H1 (cell line): ENCODE measurements around the gene ARHGDIB. TPM values are rescaled to one million over a fixed set of nuclear protein-coding genes. Genes with fewer than 3 reads are reported as not detected.

Experiments used
- CTCF ChIA-PET: fragments of 300-600 bp; sonication (Branson Sonifier 250); formaldehyde crosslinking; loops from one replicate; lab custom pipeline; 2021; ENCODE audit not compliant: partially characterized antibody; lab: Charles Lee
- POLR2A ChIA-PET: fragments of 300-600 bp; sonication (Branson Sonifier 250); formaldehyde crosslinking; loops from one replicate; lab custom pipeline; 2021; ENCODE audit warnings: inconsistent platforms; ENCODE audit not compliant: partially characterized antibody; lab: Charles Lee
- DNase-seq, 2 experiments: peaks; one replicate each; pipeline versions ENCODE4 v3.0.0 to v3.0.0-alpha.2; 2010 to 2022; ENCODE audit warnings: low spot score in 2 of 2, low read depth in 1 of 2, mixed read lengths in 1 of 2
- FAIRE-seq: peaks from 2 replicates; lab custom pipeline; 2011; peaks lifted over from hg19 to GRCh38; lab: Jason Lieb, UNC
- H2AFZ ChIP-seq: 2 replicates; pipeline ENCODE4 v1.8.1; 2012; ENCODE audit warnings: low read length, inconsistent platforms
- H2AK5ac ChIP-seq: 2 replicates; pipeline ENCODE4 v1.6.1; 2013; ENCODE audit warnings: low read depth, low read length
- H2BK120ac ChIP-seq: replicated peaks from 2 replicates; pipeline ENCODE3; 2013; ENCODE audit warnings: low read depth, low read length, inconsistent platforms
- H2BK12ac ChIP-seq: 2 replicates; pipeline ENCODE4 v1.6.1; 2013; ENCODE audit warnings: low read depth, low read length
- H2BK15ac ChIP-seq: 2 replicates; pipeline ENCODE4 v1.6.1; 2013; ENCODE audit warnings: low read length
- H2BK20ac ChIP-seq: 2 replicates; pipeline ENCODE4 v1.6.1; 2013; ENCODE audit warnings: low read length
- H2BK5ac ChIP-seq: 2 replicates; pipeline ENCODE4 v1.6.1; 2013; ENCODE audit warnings: low read depth, low read length
- H3K14ac ChIP-seq: 2 replicates; pipeline ENCODE4 v1.6.1; 2013; ENCODE audit warnings: inconsistent platforms; ENCODE audit not compliant: insufficient read length
- H3K18ac ChIP-seq: 2 replicates; pipeline ENCODE4 v1.6.1; 2013; ENCODE audit warnings: low read length; ENCODE audit errors: extremely low read depth
- H3K23ac ChIP-seq: 2 replicates; pipeline ENCODE4 v1.6.1; 2013; ENCODE audit warnings: inconsistent platforms; ENCODE audit not compliant: insufficient read length
- H3K23me2 ChIP-seq: 2 replicates; pipeline ENCODE4 v1.6.1; 2013; ENCODE audit warnings: low read depth, low read length
- H3K27ac ChIP-seq: 2 replicates; pipeline ENCODE4 v1.6.1; 2011; ENCODE audit warnings: low read depth, low read length, inconsistent platforms
- H3K27me3 ChIP-seq, 4 experiments: replicated peaks in 1 of 4; 1 replicate in 1 of 4; 2 replicates in 3 of 4; pipeline versions ENCODE4 v1.6.1 to v1.8.1; 2011 to 2013; ENCODE audit warnings: low read length in 3 of 4, mild to moderate bottlenecking in 3 of 4, inconsistent platforms in 2 of 4, mixed read lengths in 2 of 4, moderate library complexity in 1 of 4; ENCODE audit not compliant: control insufficient read depth in 3 of 4, insufficient read depth in 3 of 4; ENCODE audit errors: extremely low read depth in 1 of 4
- H3K36me3 ChIP-seq, 4 experiments: 2 replicates each; pipeline versions ENCODE4 v1.6.1 to v1.8.1; 2011 to 2013; ENCODE audit warnings: mild to moderate bottlenecking in 4 of 4, low read length in 3 of 4, moderate library complexity in 2 of 4, control low read depth in 1 of 4, inconsistent platforms in 1 of 4; ENCODE audit not compliant: insufficient read depth in 4 of 4, control insufficient read depth in 2 of 4
- H3K4ac ChIP-seq: replicated peaks from 2 replicates; pipeline ENCODE3; 2013; ENCODE audit warnings: low read length, low read depth, mixed read lengths, inconsistent platforms; ENCODE audit not compliant: insufficient read length
- H3K4me1 ChIP-seq, 4 experiments: replicated peaks in 1 of 4; 1 replicate in 1 of 4; 2 replicates in 3 of 4; pipeline versions ENCODE4 v1.6.1 to v1.8.1; 2011 to 2013; ENCODE audit warnings: low read length in 3 of 4, inconsistent platforms in 2 of 4, mixed read lengths in 1 of 4; ENCODE audit not compliant: insufficient read depth in 4 of 4, control insufficient read depth in 3 of 4
- H3K4me2 ChIP-seq, 2 experiments: 2 replicates each; pipeline versions ENCODE4 v1.6.1 to v1.8.1; 2011 to 2013; ENCODE audit warnings: low read depth in 2 of 2, low read length in 2 of 2, control low read depth in 1 of 2, inconsistent platforms in 1 of 2, mild to moderate bottlenecking in 1 of 2; ENCODE audit not compliant: insufficient read depth in 1 of 2
- H3K4me3 ChIP-seq, 4 experiments: fragments of 200-600, 300-600 bp in 1 of 4; sonication (generic), shearing (Covaris generic), sonication (Bioruptor Twin) in 1 of 4; 2 replicates each; pipeline versions ENCODE4 v1.5.1 to v1.8.1; 2011 to 2016; ENCODE audit warnings: low read length in 4 of 4, low read depth in 3 of 4, control low read depth in 2 of 4, inconsistent platforms in 2 of 4, mild to moderate bottlenecking in 2 of 4, mixed read lengths in 1 of 4, moderate library complexity in 1 of 4; ENCODE audit not compliant: insufficient read depth in 2 of 4; ENCODE audit errors: extremely low read depth in 1 of 4
- H3K56ac ChIP-seq: replicated peaks from 2 replicates; pipeline ENCODE3; 2013; ENCODE audit warnings: low read depth, mild to moderate bottlenecking, mixed read lengths, low read length, inconsistent platforms; ENCODE audit not compliant: insufficient read length
- H3K79me1 ChIP-seq: 2 replicates; pipeline ENCODE4 v1.6.1; 2013; ENCODE audit warnings: low read depth, low read length, control low read depth
- H3K79me2 ChIP-seq, 2 experiments: 2 replicates each; pipeline versions ENCODE4 v1.6.1 to v1.8.1; 2012 to 2013; ENCODE audit warnings: low read length in 2 of 2, mild to moderate bottlenecking in 2 of 2, inconsistent platforms in 1 of 2; ENCODE audit not compliant: insufficient read depth in 2 of 2, control insufficient read depth in 1 of 2
- H3K9ac ChIP-seq, 4 experiments: replicated peaks in 1 of 4; 1 replicate in 1 of 4; 2 replicates in 3 of 4; pipeline versions ENCODE4 v1.6.1 to v1.8.1; 2011 to 2013; ENCODE audit warnings: low read depth in 3 of 4, low read length in 3 of 4, control low read depth in 2 of 4, mild to moderate bottlenecking in 2 of 4, moderate library complexity in 2 of 4, inconsistent platforms in 1 of 4; ENCODE audit errors: extremely low read depth in 1 of 4
- H3K9me3 ChIP-seq, 2 experiments: 2 replicates each; pipeline versions ENCODE4 v1.6.1 to v1.8.1; 2012 to 2013; ENCODE audit warnings: mild to moderate bottlenecking in 2 of 2, moderate library complexity in 2 of 2, control low read depth in 1 of 2, inconsistent platforms in 1 of 2, low read depth in 1 of 2, low read length in 1 of 2, mixed read lengths in 1 of 2; ENCODE audit not compliant: insufficient read depth in 2 of 2
- H4K20me1 ChIP-seq, 2 experiments: replicated peaks in 1 of 2; 2 replicates each; pipeline versions ENCODE3 to v1.8.1; 2011 to 2013; ENCODE audit warnings: inconsistent platforms in 2 of 2, low read length in 2 of 2, mild to moderate bottlenecking in 1 of 2; ENCODE audit not compliant: insufficient read depth in 2 of 2, control insufficient read depth in 1 of 2
- H4K5ac ChIP-seq: 2 replicates; pipeline ENCODE4 v1.6.1; 2013; ENCODE audit warnings: low read length, low read depth, mixed read lengths, inconsistent platforms; ENCODE audit not compliant: insufficient read length
- H4K8ac ChIP-seq: 2 replicates; pipeline ENCODE4 v1.8.0; 2013; ENCODE audit warnings: mild to moderate bottlenecking, moderate library complexity, low read length, inconsistent platforms; ENCODE audit not compliant: insufficient read depth; ENCODE audit errors: extremely low read depth
- H4K91ac ChIP-seq: replicated peaks from 2 replicates; pipeline ENCODE3; 2013; ENCODE audit warnings: low read length, mixed read lengths, inconsistent platforms; ENCODE audit not compliant: insufficient read length
- BCL11A ChIP-seq, 2 experiments: IDR thresholded peaks; one replicate each; pipeline ENCODE4 v1.6.1; 2011; ENCODE audit warnings: low read depth in 2 of 2, low read length in 2 of 2, mild to moderate bottlenecking in 2 of 2
- CBX8 ChIP-seq: fragments of 300-800, 300-1000 bp; sonication (generic); IDR thresholded peaks from 2 replicates; pipeline ENCODE4 v1.7.1; 2016; ENCODE audit warnings: low read depth, low read length, borderline replicate concordance
- CHD1 ChIP-seq: IDR thresholded peaks from 2 replicates; pipeline ENCODE4 v1.6.1; 2012; ENCODE audit warnings: low read depth, low read length, improper control_type of control experiment
- FOSL1 ChIP-seq: IDR thresholded peaks from 2 replicates; pipeline ENCODE4 v1.6.1; 2011; ENCODE audit warnings: mild to moderate bottlenecking, low read depth, low read length, moderate library complexity; ENCODE audit not compliant: insufficient read depth
- HDAC2 ChIP-seq, 2 experiments: fragments of 300-600 bp in 1 of 2; sonication (generic) in 1 of 2; IDR thresholded peaks; 2 replicates each; pipeline ENCODE4 v1.6.1; 2011 to 2012; ENCODE audit warnings: low read depth in 2 of 2, low read length in 2 of 2, mild to moderate bottlenecking in 2 of 2, moderate library complexity in 2 of 2, borderline replicate concordance in 1 of 2, inconsistent platforms in 1 of 2
- NRF1 ChIP-seq: IDR thresholded peaks from 2 replicates; pipeline ENCODE4 v1.6.1; 2011; ENCODE audit warnings: mild to moderate bottlenecking, low read depth, low read length, improper control_type of control experiment
- RBBP5 ChIP-seq: IDR thresholded peaks from 2 replicates; pipeline ENCODE4 v1.7.1; 2012; ENCODE audit warnings: low read depth, mild to moderate bottlenecking, inconsistent platforms, low read length, moderate library complexity, borderline replicate concordance
- SIN3A ChIP-seq, 2 experiments: IDR thresholded peaks in 1 of 2; conservative IDR thresholded peaks in 1 of 2; 2 replicates each; pipeline ENCODE4 v1.6.1; 2011 to 2012; ENCODE audit warnings: low read length in 2 of 2, improper control_type of control experiment in 1 of 2, low read depth in 1 of 2, mild to moderate bottlenecking in 1 of 2
- USF2 ChIP-seq: IDR thresholded peaks from 2 replicates; pipeline ENCODE4 v1.6.1; 2011; ENCODE audit warnings: low read length, improper control_type of control experiment
- WGBS, 2 experiments: shearing (Covaris generic) in 1 of 2; methylation state at CpG; one replicate each; pipeline versions ENCODE4 v1.1.6 to v1.1.7; 2013 to 2015; ENCODE audit warnings: low lambda C conversion rate in 2 of 2, mixed read lengths in 2 of 2, inconsistent platforms in 1 of 2, low coverage in 1 of 2, missing lambda C conversion rate in 1 of 2; ENCODE audit not compliant: insufficient replicate concordance in 2 of 2, insufficient coverage in 1 of 2, insufficient read length in 1 of 2; ENCODE audit errors: extremely low coverage in 1 of 2, missing lambda C conversion rate in 1 of 2; 5-methylcytosine and 5-hydroxymethylcytosine counted together
- polyA plus RNA-seq, 7 experiments: library from polyadenylated mRNA; depleted of rRNA in 3 of 7; stranded (reverse) in 5 of 7; unstranded in 2 of 7; fragments of >200 nt in 5 of 7; fragments of 200-250 nt in 2 of 7; gene quantifications; 1 replicate in 5 of 7; 2 replicates in 1 of 7; 4 replicates in 1 of 7; pipeline versions ENCODE4 v1.2.1 to v1.2.3, GENCODE V29; 2011 to 2013; ENCODE audit warnings: missing spikeins in 2 of 7, mixed read lengths in 2 of 7
- total RNA-seq: library from RNA; stranded (reverse); fragmentation: NEBNext Ultra II Directional; extraction: Animal tissue kit (Norgen Biotek cat#: 25700); gene quantifications from 2 replicates; pipeline ENCODE4 v1.2.1, GENCODE V29; 2021

Gene ARHGDIB
- total and polyA plus RNA-seq, 2 of the 8 experiments (the other 6 are each of a cell fraction or from before 2014, with no cell fraction given) = 0.82 to 1.3 TPM

GRCh38 chr12:14997998-14998397 is 36.6 kb upstream of the ARHGDIB start:
- TF ChIP-seq USF2 (no peak), HDAC2 (IDR thresholded peaks at IDR 0.05; ENCODE audit: borderline replicate concordance in 1 of 2, low read depth in 2 of 2, low read length in 2 of 2) (no peak), BCL11A (IDR thresholded peaks at IDR 0.05; ENCODE audit: low read depth in 2 of 2, low read length in 2 of 2) (no peak), FOSL1 (no peak), CBX8 (no peak), SIN3A (conservative IDR thresholded peaks at IDR 0.05 in 1 of 2, IDR thresholded peaks at IDR 0.05 in 1 of 2; ENCODE audit: low read depth in 1 of 2, low read length in 2 of 2) (no peak), NRF1 (no peak), CHD1 (no peak), RBBP5 (no peak)
- H2AK5ac ChIP-seq = no peak overlapping the region
- no peaks in the 10 kb centered on the region for H3K9me3 ChIP-seq
- no peaks in the 10 kb centered on the region for H3K27me3 ChIP-seq
- no peak overlapping the region for H4K91ac ChIP-seq
- WGBS, 2 experiments = 100% methylated on average over 3 of the region's 3 CpGs; no CpG with 5 or more reads in 1 of the 2 experiments
- H3K18ac ChIP-seq = no peak overlapping the region
- no peak overlapping the region for H2BK120ac ChIP-seq
- H4K20me1 ChIP-seq = no peaks in the 10 kb centered on the region
- no peak overlapping the region for H4K8ac ChIP-seq
- H4K5ac ChIP-seq = no peak overlapping the region
- H3K27ac ChIP-seq = no peak overlapping the region
- no peaks in the 10 kb centered on the region for H3K79me1 ChIP-seq
- no peak overlapping the region for H2BK20ac ChIP-seq
- no peak overlapping the region for H3K56ac ChIP-seq
- H2AFZ ChIP-seq = no peak overlapping the region
- no peak overlapping the region for H3K23ac ChIP-seq
- no peaks in the 10 kb centered on the region for H3K23me2 ChIP-seq
- DNase-seq = no peak
- H2BK15ac ChIP-seq = no peak overlapping the region
- H2BK12ac ChIP-seq = no peak overlapping the region
- FAIRE-seq = no peak
- no peak overlapping the region for H2BK5ac ChIP-seq
- CTCF ChIA-PET = interaction anchor here (1.1 to 12.5 kb wide), 4 partner anchors 11 to 223 kb away, joined by 3 to 116 read pairs (median 4); partner anchors contain the start of genes ART4 and RERG
- H3K4me3 ChIP-seq = no peak overlapping the region
- no peaks in the 10 kb centered on the region for H3K79me2 ChIP-seq
- H3K4ac ChIP-seq = no peak overlapping the region
- H3K4me2 ChIP-seq = no peak overlapping the region
- POLR2A ChIA-PET = no interaction called here
- peaks cover 2 to 8% (median 3%) of the 10 kb centered on the region in 4 experiments; a peak in 4 of 7 replicates for H3K4me1 ChIP-seq
- no peaks in the 10 kb centered on the region for H3K36me3 ChIP-seq
- H3K9ac ChIP-seq = no peak overlapping the region
- H3K14ac ChIP-seq = no peak overlapping the region
